Pancreas (tissue), 10 donors: ENCODE measurements around the gene LBH. TPM values are rescaled to one million over a fixed set of nuclear protein-coding genes. Genes with fewer than 3 reads are reported as not detected.

ENCODE experiments used
- ATAC-seq, 4 donors: fragments of 200-7000 bp; cut with Tn5 transposase; one replicate each; pipeline versions ENCODE4 v1.8.0 to v1.9.1; 2020; ENCODE audit warnings: mild to moderate bottlenecking in 4 of 4, moderate library complexity in 4 of 4
- DNase-seq, 6 donors: peaks; one replicate each; pipeline ENCODE4 v3.0.0-alpha.2; 2020
- FAIRE-seq: peaks from 2 replicates; lab custom pipeline; 2012; peaks lifted over from hg19 to GRCh38; lab: Jason Lieb, UNC
- H3K27ac ChIP-seq, 4 donors: fragments of 200-600 bp; sonication (generic); 1 replicate in 3 of 4; 2 replicates in 1 of 4; pipeline versions ENCODE4 v1.5.0 to v1.8.0; 2020
- H3K27me3 ChIP-seq, 4 donors: fragments of 200-600 bp; one replicate each; pipeline ENCODE4 v1.8.0; 2021
- H3K36me3 ChIP-seq, 3 donors: fragments of 200-600 bp; sonication (generic) in 1 of 3; one replicate each; pipeline versions ENCODE4 v1.5.0 to v1.8.0; 2020 to 2021
- H3K4me1 ChIP-seq, 3 donors: fragments of 200-600 bp; one replicate each; pipeline ENCODE4 v1.8.0; 2021
- H3K4me3 ChIP-seq, 4 donors: fragments of 200-600 bp; sonication (generic) in 2 of 4; one replicate each; pipeline versions ENCODE4 v1.5.0 to v1.8.0; 2020 to 2021
- H3K9me3 ChIP-seq, 4 donors: fragments of 200-600 bp; one replicate each; pipeline ENCODE4 v1.8.0; 2021
- CTCF ChIP-seq, 4 donors: fragments of 200-600 bp; sonication (generic) in 3 of 4; IDR thresholded peaks; one replicate each; pipeline versions ENCODE4 v1.5.0 to v1.8.0; 2021; ENCODE audit warnings: antibody characterized with exemption in 4 of 4
- WGBS, 2 donors: extraction: QIAGEN DNeasy Blood & Tissue Kit; methylation state at CpG; one replicate each; pipeline ENCODE4 v1.1.7; 2013; 5-methylcytosine and 5-hydroxymethylcytosine counted together
- intact Hi-C, 3 donors: fragments of 100-400 bp; cut with DNase I; formaldehyde crosslinking; loops; one replicate each; pipeline versions ENCODE4 v1.11.1 to v1.14.2; 2022
- polyA plus RNA-seq, 2 donors: library from polyadenylated mRNA; stranded (reverse); fragments of 200-250 nt; gene quantifications; one replicate each; pipeline ENCODE4 v1.2.3, GENCODE V29; 2013
- total RNA-seq, 6 donors: library from RNA; stranded (reverse); fragmentation: NEBNext Ultra II Directional in 4 of 6; extraction: Animal tissue kit (Norgen Biotek cat#: 25700) in 4 of 6; gene quantifications; one replicate each; pipeline versions ENCODE4 v1.2.1 to v1.2.4, GENCODE V29; 2021 to 2023
- donor health status: healthy with polysubstance abuse.
- donor health status: DM: no; HTN: no; CAD: no; lungs with moderate emphysema.
- donor health status: DM: no; HTN: no; CAD: no.
- donor health status: control.
- donor health status: control.
- donor health status: Bipolar disorder and iron deficiency.
- donor health status: DM: yes; HTN: yes; CAD: no.
- donor health status: DM: no; HTN: no; CAD: no.
- donor health status: DM: no; HTN: no; CAD: no.
- donor health status: DM: yes; HTN: yes; CAD: no.

Gene LBH
- total and polyA plus RNA-seq, 8 donors: 4.1 to 26.9 (median 7.4) TPM

- no peak overlapping the region for H3K4me3 ChIP-seq
- FAIRE-seq: no peak
- ATAC-seq: no peak
- DNase-seq: no peak
- TF ChIP-seq CTCF (IDR thresholded peaks at IDR 0.05): no peak
- no peaks in the 10 kb centered on the region for H3K36me3 ChIP-seq
- H3K27ac ChIP-seq: no peak overlapping the region
- no peaks in the 10 kb centered on the region for H3K27me3 ChIP-seq
- intact Hi-C loops: no loop called here
- H3K9me3 ChIP-seq: no peaks in the 10 kb centered on the region
- WGBS, 2 donors: 95 to 96% methylated on average over 5 of the region's 5 CpGs
- H3K4me1 ChIP-seq: no peaks in the 10 kb centered on the region
These were observed 62.8 kb downstream of the LBH start for GRCh38 chr2:30294133-30294532.

- DNase-seq: no peak
- H3K4me3 ChIP-seq: no peak overlapping the region
- H3K4me1 ChIP-seq: peaks cover 0 to 11% (median 0%) of the 10 kb centered on the region in 3 donors
- no peak overlapping the region for H3K27ac ChIP-seq
- FAIRE-seq: no peak
- intact Hi-C loops: no loop called here
- ATAC-seq: no peak
- TF ChIP-seq CTCF (IDR thresholded peaks at IDR 0.05): no peak
- H3K36me3 ChIP-seq: no peaks in the 10 kb centered on the region
- H3K9me3 ChIP-seq: no peaks in the 10 kb centered on the region
- no peaks in the 10 kb centered on the region for H3K27me3 ChIP-seq
These were observed 65.2 kb downstream of the LBH start for GRCh38 chr2:30296496-30296895.

- no peak for FAIRE-seq
- 92 to 96% methylated on average over 6 of the region's 6 CpGs for WGBS, 2 donors
- Histone ChIP-seq H3K4me3 (no peak overlapping the region), H3K27me3 (no peaks in the 10 kb centered on the region), H3K27ac (no peak overlapping the region), H3K4me1 (peaks cover 0 to 11% (median 0%) of the 10 kb centered on the region in 3 donors), H3K9me3 (no peaks in the 10 kb centered on the region), H3K36me3 (no peaks in the 10 kb centered on the region)
- no peak for TF ChIP-seq CTCF (IDR thresholded peaks at IDR 0.05)
- no peak for DNase-seq
- intact Hi-C loops: no loop called here
- ATAC-seq: no peak
These were observed 67.0 kb downstream of the LBH start for GRCh38 chr2:30298302-30298701.

- 49 to 57% methylated on average over 3 of the region's 3 CpGs for WGBS, 2 donors
- Histone ChIP-seq H3K9me3 (no peaks in the 10 kb centered on the region), H3K27me3 (no peaks in the 10 kb centered on the region), H3K4me1 (peaks cover 0 to 11% (median 0%) of the 10 kb centered on the region in 3 donors), H3K4me3 (no peak overlapping the region), H3K27ac (peak overlapping the region in 1 of 4 donors; percentile 15), H3K36me3 (no peaks in the 10 kb centered on the region)
- FAIRE-seq (no peak), DNase-seq (no peak), ATAC-seq (no peak)
- no peak for TF ChIP-seq CTCF (IDR thresholded peaks at IDR 0.05)
- intact Hi-C loops: no loop called here
These were observed 68.8 kb downstream of the LBH start for GRCh38 chr2:30300122-30300455.

GRCh38 chr2:30300456-30301221 lies 69.3 kb downstream of the LBH start:
- Histone ChIP-seq H3K27ac (peak overlapping the region in 1 of 4 donors; percentile 15), H3K4me1 (peaks cover 0 to 11% (median 0%) of the 10 kb centered on the region in 3 donors), H3K9me3 (no peaks in the 10 kb centered on the region), H3K36me3 (no peaks in the 10 kb centered on the region), H3K27me3 (no peaks in the 10 kb centered on the region), H3K4me3 (no peak overlapping the region)
- no peak for DNase-seq
- no peak for TF ChIP-seq CTCF (IDR thresholded peaks at IDR 0.05)
- intact Hi-C loops: no loop called here
- FAIRE-seq: peak; percentile 74
- WGBS, 2 donors: 38 to 39% methylated on average over 6 of the region's 6 CpGs
- peak in 3 of 4 donors; percentile 59 to 77 (median 74) for ATAC-seq
